Testis (tissue), 2 donors: ENCODE data around the gene DHDDS.

Experiments used
- CTCF ChIP-seq, 3 experiments: fragments of 450-650 bp in 2 of 3; fragments of 200-600 bp in 1 of 3; sonication (generic) in 1 of 3; IDR thresholded peaks; one replicate each; pipeline ENCODE4 v1.5.1; 2016 to 2019; ENCODE audit warnings: antibody characterized with exemption in 3 of 3, mild to moderate bottlenecking in 2 of 3, moderate library complexity in 1 of 3
- POLR2A ChIP-seq: fragments of 450-650 bp; IDR thresholded peaks from one replicate; pipeline ENCODE4 v1.6.1; 2017; ENCODE audit warnings: antibody characterized with exemption, mild to moderate bottlenecking, moderate library complexity

DNA sequence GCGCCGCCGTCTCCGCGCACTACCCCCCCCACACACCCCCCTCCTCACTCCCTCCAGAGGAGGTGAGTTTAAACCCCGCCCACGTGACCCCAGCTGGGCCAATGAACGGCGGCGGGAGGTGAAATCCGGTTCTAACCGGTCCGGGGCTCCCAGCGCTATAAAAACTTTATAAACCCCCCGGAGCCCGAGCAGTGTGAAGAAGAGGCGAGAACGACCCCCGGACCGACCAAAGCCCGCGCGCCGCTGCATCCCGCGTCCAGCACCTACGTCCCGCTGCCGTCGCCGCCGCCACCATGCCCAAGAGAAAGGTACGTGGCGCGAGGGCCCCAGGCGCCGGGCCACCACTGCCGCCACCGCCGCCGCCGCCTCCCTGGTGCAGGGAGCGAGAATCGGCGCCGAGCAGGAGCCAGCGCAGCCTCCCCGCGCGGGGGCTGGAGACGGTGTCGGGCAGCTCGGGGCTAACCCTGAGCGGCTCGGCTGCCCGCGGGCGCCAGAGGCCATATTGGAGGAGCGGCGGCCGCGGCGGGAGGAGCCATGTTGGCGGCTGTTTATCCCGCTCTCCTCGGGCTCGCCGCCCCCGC lies 40.3 kb downstream of the DHDDS start, which contains the start of gene HMGN2:
- TF ChIP-seq CTCF (IDR thresholded peaks at IDR 0.05) (no peak), POLR2A (peak; percentile 76)
